Measurements from ENCODE around the gene KXD1.
A peak's percentile ranks its signal among the peaks of the same experiment; 100 is the strongest.
"Not testable (repeated sequence)": the region's sequence is repeated elsewhere in the genome, so short reads cannot be mapped to it uniquely, and the experiment has no call there.

KXD1 gene

GRCh38 chr19:18557411-18558201 lies at the start of gene KXD1:
Gene KXD1, plus strand, starts transcription at chr19:18557870. Its CDS starts 4,187 bp downstream, at chr19:18562057.
- peak; percentile 97 for FAIRE-seq

GRCh38 chr19:18508585-18508984 lies 49.1 kb upstream of the KXD1 start:
- no peak for FAIRE-seq

GRCh38 chr19:18510216-18510615 lies 47.5 kb upstream of the KXD1 start:
- FAIRE-seq = no peak

GRCh38 chr19:18513868-18514267 lies 43.8 kb upstream of the KXD1 start:
- FAIRE-seq = no peak

- no peak for FAIRE-seq
Measured at GRCh38 chr19:18514800-18515682, 42.6 kb upstream of the KXD1 start.

- FAIRE-seq = no peak
Measured at GRCh38 chr19:18515959-18516358, 41.7 kb upstream of the KXD1 start.

- no peak for FAIRE-seq
Measured at GRCh38 chr19:18517606-18518005, 40.1 kb upstream of the KXD1 start.

- no peak for FAIRE-seq
Measured at GRCh38 chr19:18518639-18519038, 39.0 kb upstream of the KXD1 start.

GRCh38 chr19:18519962-18520847 lies 37.5 kb upstream of the KXD1 start:
- no peak for FAIRE-seq

GRCh38 chr19:18520848-18521691 lies 36.6 kb upstream of the KXD1 start:
- no peak for FAIRE-seq

GRCh38 chr19:18521692-18522123 lies 36.0 kb upstream of the KXD1 start, which contains the start of gene ELL:
Gene ELL, minus strand, starts transcription at chr19:18522070. Its CDS starts 15 bp downstream, at chr19:18522055.
- FAIRE-seq = no peak

- FAIRE-seq = peak; percentile 99
Measured at GRCh38 chr19:18522124-18522861, 35.4 kb upstream of the KXD1 start.

- FAIRE-seq = not testable (repeated sequence)
Measured at GRCh38 chr19:18522862-18523440, 34.7 kb upstream of the KXD1 start.

- FAIRE-seq = no peak
Measured at GRCh38 chr19:18523841-18524240, 33.8 kb upstream of the KXD1 start.

- no peak for FAIRE-seq
Measured at GRCh38 chr19:18526316-18526715, 31.4 kb upstream of the KXD1 start.

GRCh38 chr19:18529782-18530181 lies 27.9 kb upstream of the KXD1 start:
- FAIRE-seq = no peak

- FAIRE-seq = no peak
Measured at GRCh38 chr19:18531485-18531884, 26.2 kb upstream of the KXD1 start.

GRCh38 chr19:18532168-18532890 lies 25.3 kb upstream of the KXD1 start:
- FAIRE-seq = no peak

GRCh38 chr19:18533058-18533457 lies 24.6 kb upstream of the KXD1 start:
- FAIRE-seq = no peak

- FAIRE-seq = no peak
Measured at GRCh38 chr19:18536475-18536874, 21.2 kb upstream of the KXD1 start.
